Measurements from ENCODE around the gene SPG7.

DNA sequence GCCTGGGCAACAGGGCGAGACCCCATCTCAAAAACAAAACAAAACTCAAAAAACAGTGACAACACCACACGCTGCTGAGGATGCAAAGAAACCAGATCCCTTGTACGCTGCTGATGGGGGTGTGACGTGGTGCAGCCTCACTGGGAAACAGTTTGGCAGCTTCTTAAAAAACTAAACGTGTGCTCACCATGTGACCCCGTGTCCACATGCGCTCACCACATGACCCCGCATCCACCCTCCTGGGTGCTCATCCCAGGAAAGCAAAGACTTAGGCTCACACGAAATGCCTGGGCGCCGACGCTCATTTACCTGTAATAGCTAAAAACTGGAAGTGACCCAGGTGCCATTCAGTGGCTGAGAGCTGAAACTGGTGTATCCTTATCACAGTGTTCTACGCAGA lies 32.4 kb downstream of the SPG7 start:
- no peak for TF ChIP-seq SIN3A (IDR thresholded peaks at IDR 0.05; ENCODE audit: borderline replicate concordance, insufficient read depth, low read depth, low read length)
- TF ChIP-seq, protein P1, sequence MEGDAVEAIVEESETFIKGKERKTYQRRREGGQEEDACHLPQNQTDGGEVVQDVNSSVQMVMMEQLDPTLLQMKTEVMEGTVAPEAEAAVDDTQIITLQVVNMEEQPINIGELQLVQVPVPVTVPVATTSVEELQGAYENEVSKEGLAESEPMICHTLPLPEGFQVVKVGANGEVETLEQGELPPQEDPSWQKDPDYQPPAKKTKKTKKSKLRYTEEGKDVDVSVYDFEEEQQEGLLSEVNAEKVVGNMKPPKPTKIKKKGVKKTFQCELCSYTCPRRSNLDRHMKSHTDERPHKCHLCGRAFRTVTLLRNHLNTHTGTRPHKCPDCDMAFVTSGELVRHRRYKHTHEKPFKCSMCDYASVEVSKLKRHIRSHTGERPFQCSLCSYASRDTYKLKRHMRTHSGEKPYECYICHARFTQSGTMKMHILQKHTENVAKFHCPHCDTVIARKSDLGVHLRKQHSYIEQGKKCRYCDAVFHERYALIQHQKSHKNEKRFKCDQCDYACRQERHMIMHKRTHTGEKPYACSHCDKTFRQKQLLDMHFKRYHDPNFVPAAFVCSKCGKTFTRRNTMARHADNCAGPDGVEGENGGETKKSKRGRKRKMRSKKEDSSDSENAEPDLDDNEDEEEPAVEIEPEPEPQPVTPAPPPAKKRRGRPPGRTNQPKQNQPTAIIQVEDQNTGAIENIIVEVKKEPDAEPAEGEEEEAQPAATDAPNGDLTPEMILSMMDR (IDR thresholded peaks at IDR 0.05): no peak
